WTC11 (cell line): ENCODE measurements around the gene ZNHIT1. TPM values are rescaled to one million over a fixed set of nuclear protein-coding genes. Genes with fewer than 3 reads are reported as not detected.

Experiments used
- ATAC-seq: fragments of 200-7000 bp; cut with Tn5 transposase; 2 replicates; pipeline ENCODE4 v1.10.0; 2021; ENCODE audit warnings: mild to moderate bottlenecking, moderate library complexity
- CTCF ChIA-PET: fragments of 300-600 bp; sonication (Branson Sonifier 250); formaldehyde crosslinking; loops from one replicate; lab custom pipeline; 2021; ENCODE audit warnings: antibody characterized with exemption; lab: Charles Lee
- POLR2A ChIA-PET: fragments of 350-600 bp; sonication (Branson Sonifier 250); formaldehyde crosslinking; loops from one replicate; lab custom pipeline; 2021; ENCODE audit warnings: antibody characterized with exemption; lab: Charles Lee
- DNase-seq: peaks from one replicate; pipeline ENCODE4 v3.0.0; 2021; ENCODE audit warnings: low spot score
- H3K27ac Mint-ChIP-seq: 2 replicates; pipeline ENCODE4 v1.8.0; 2021; ENCODE audit warnings: mixed read lengths
- H3K27me3 Mint-ChIP-seq: 2 replicates; pipeline ENCODE4 v1.8.0; 2021; ENCODE audit warnings: low read depth, mild to moderate bottlenecking, moderate library complexity, mixed read lengths
- H3K36me3 Mint-ChIP-seq: 2 replicates; pipeline ENCODE4 v1.8.0; 2021; ENCODE audit warnings: mixed read lengths
- H3K4me1 Mint-ChIP-seq: 2 replicates; pipeline ENCODE4 v1.8.0; 2022; ENCODE audit warnings: mixed read lengths
- H3K4me3 Mint-ChIP-seq: 2 replicates; pipeline ENCODE4 v1.8.0; 2021; ENCODE audit warnings: mild to moderate bottlenecking, moderate library complexity, mixed read lengths
- H3K9me3 Mint-ChIP-seq: 2 replicates; pipeline ENCODE4 v1.8.0; 2021; ENCODE audit warnings: mixed read lengths
- ARID4B ChIP-seq: sonication (generic); formaldehyde crosslinking; IDR thresholded peaks from 2 replicates; pipeline ENCODE4 v1.8.0; 2023; ENCODE audit warnings: missing genetic modification reagents, mild to moderate bottlenecking, borderline replicate concordance
- CREM ChIP-seq: sonication (generic); formaldehyde crosslinking; IDR thresholded peaks from 2 replicates; pipeline ENCODE4 v1.8.1; 2022; ENCODE audit warnings: mild to moderate bottlenecking, missing genetic modification reagents, moderate library complexity
- EMX1 ChIP-seq: fragments of 250-450 bp; sonication (Bioruptor Pico); IDR thresholded peaks from 2 replicates; pipeline ENCODE4 v1.8.0; 2021; ENCODE audit warnings: mild to moderate bottlenecking
- FOXJ3 ChIP-seq: sonication (generic); formaldehyde crosslinking; IDR thresholded peaks from 2 replicates; pipeline ENCODE4 v1.9.0; 2021; ENCODE audit warnings: missing genetic modification reagents, mild to moderate bottlenecking, borderline replicate concordance
- FOXK1 ChIP-seq: sonication (generic); formaldehyde crosslinking; IDR thresholded peaks from 2 replicates; pipeline ENCODE4 v1.8.0; 2022; ENCODE audit warnings: mild to moderate bottlenecking, moderate library complexity, missing genetic modification reagents
- MXD4 ChIP-seq: fragments of 250-450 bp; sonication (Bioruptor Pico); IDR thresholded peaks from 2 replicates; pipeline ENCODE4 v1.8.0; 2021; ENCODE audit warnings: mild to moderate bottlenecking, moderate library complexity, borderline replicate concordance
- NFE2L1 ChIP-seq: sonication (generic); formaldehyde crosslinking; IDR thresholded peaks from 2 replicates; pipeline ENCODE4 v1.8.1; 2023; ENCODE audit warnings: missing genetic modification reagents
- RELA ChIP-seq: sonication (generic); formaldehyde crosslinking; IDR thresholded peaks from 2 replicates; pipeline ENCODE4 v1.8.1; 2022; ENCODE audit warnings: missing genetic modification reagents, mild to moderate bottlenecking, borderline replicate concordance
- RORB ChIP-seq: fragments of 250-450 bp; sonication (Bioruptor Pico); IDR thresholded peaks from 2 replicates; pipeline ENCODE4 v1.9.0; 2021; ENCODE audit warnings: mild to moderate bottlenecking
- SMAD4 ChIP-seq: sonication (generic); formaldehyde crosslinking; IDR thresholded peaks from 2 replicates; pipeline ENCODE4 v1.8.0; 2022; ENCODE audit warnings: mild to moderate bottlenecking, missing genetic modification reagents
- SOX15 ChIP-seq: fragments of 250-450 bp; sonication (Bioruptor Pico); IDR thresholded peaks from 2 replicates; pipeline ENCODE4 v1.9.0; 2021; ENCODE audit warnings: mild to moderate bottlenecking
- TCF7 ChIP-seq: sonication (generic); formaldehyde crosslinking; IDR thresholded peaks from 2 replicates; pipeline ENCODE4 v1.8.0; 2022; ENCODE audit warnings: mild to moderate bottlenecking, low read depth, missing genetic modification reagents, moderate library complexity
- total RNA-seq: library from RNA; stranded (reverse); gene quantifications from 3 replicates; pipeline ENCODE4 v1.2.3, GENCODE V29; 2021
- TF ChIP-seq, protein P1 (sequence below): sonication (generic); formaldehyde crosslinking; IDR thresholded peaks from 2 replicates; pipeline ENCODE4 v1.8.1; 2023; ENCODE audit warnings: mild to moderate bottlenecking, missing genetic modification reagents, borderline replicate concordance
- TF ChIP-seq, protein P2 (sequence below): sonication (generic); formaldehyde crosslinking; IDR thresholded peaks from 2 replicates; pipeline ENCODE4 v1.8.1; 2023; ENCODE audit warnings: mild to moderate bottlenecking, missing genetic modification reagents, moderate library complexity
- TF ChIP-seq, protein P3 (sequence below): fragments of 250-450 bp; sonication (Bioruptor Pico); IDR thresholded peaks from 2 replicates; pipeline ENCODE4 v1.9.0; 2021; ENCODE audit warnings: mild to moderate bottlenecking, borderline replicate concordance
- TF ChIP-seq, protein P4 (sequence below): sonication (generic); formaldehyde crosslinking; IDR thresholded peaks from 2 replicates; pipeline ENCODE4 v1.8.1; 2023; ENCODE audit warnings: mild to moderate bottlenecking, missing genetic modification reagents

ZNHIT1 gene
- total RNA-seq, 1 experiment from 2014 or later, result 63.9 TPM

DNA sequence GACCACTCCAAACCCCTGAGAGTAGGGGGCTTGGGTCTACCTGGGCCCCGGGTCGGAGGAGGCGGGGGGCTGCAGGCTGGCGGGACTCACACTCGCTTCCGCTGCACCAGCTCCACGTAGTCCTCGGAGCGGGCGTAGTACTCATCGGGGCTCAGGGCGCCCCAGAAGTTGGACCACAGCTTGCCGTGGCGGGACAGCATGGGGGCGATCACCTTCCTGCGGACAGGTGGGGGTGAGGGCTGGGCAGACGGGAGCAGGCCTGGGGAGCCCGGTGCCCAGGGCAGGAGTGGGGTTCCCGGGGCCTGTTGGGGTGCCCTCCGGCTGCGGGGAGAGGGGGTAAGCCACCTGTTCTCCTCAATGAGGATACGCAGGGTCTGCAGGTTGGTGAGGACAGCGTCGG is 6.5 kb upstream of the ZNHIT1 start:
- H3K27me3 Mint-ChIP-seq, result no peaks in the 10 kb centered on the region
- ChIA-PET POLR2A (no interaction called here), CTCF (interaction anchor here (0.9 to 3.7 kb wide), 2 partner anchors 10 to 71 kb away, joined by 5 to 16 read pairs; no protein-coding TSS in a partner anchor)
- TF ChIP-seq, protein P1, sequence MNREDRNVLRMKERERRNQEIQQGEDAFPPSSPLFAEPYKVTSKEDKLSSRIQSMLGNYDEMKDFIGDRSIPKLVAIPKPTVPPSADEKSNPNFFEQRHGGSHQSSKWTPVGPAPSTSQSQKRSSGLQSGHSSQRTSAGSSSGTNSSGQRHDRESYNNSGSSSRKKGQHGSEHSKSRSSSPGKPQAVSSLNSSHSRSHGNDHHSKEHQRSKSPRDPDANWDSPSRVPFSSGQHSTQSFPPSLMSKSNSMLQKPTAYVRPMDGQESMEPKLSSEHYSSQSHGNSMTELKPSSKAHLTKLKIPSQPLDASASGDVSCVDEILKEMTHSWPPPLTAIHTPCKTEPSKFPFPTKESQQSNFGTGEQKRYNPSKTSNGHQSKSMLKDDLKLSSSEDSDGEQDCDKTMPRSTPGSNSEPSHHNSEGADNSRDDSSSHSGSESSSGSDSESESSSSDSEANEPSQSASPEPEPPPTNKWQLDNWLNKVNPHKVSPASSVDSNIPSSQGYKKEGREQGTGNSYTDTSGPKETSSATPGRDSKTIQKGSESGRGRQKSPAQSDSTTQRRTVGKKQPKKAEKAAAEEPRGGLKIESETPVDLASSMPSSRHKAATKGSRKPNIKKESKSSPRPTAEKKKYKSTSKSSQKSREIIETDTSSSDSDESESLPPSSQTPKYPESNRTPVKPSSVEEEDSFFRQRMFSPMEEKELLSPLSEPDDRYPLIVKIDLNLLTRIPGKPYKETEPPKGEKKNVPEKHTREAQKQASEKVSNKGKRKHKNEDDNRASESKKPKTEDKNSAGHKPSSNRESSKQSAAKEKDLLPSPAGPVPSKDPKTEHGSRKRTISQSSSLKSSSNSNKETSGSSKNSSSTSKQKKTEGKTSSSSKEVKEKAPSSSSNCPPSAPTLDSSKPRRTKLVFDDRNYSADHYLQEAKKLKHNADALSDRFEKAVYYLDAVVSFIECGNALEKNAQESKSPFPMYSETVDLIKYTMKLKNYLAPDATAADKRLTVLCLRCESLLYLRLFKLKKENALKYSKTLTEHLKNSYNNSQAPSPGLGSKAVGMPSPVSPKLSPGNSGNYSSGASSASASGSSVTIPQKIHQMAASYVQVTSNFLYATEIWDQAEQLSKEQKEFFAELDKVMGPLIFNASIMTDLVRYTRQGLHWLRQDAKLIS (CRISPR knock-in tag), result no peak
- TF ChIP-seq NFE2L1 (CRISPR knock-in tag) (no peak), CREM (CRISPR knock-in tag) (no peak), EMX1 (no peak), TCF7 (CRISPR knock-in tag) (no peak), SMAD4 (CRISPR knock-in tag) (no peak), ARID4B (CRISPR knock-in tag) (no peak)
- TF ChIP-seq, protein P2, sequence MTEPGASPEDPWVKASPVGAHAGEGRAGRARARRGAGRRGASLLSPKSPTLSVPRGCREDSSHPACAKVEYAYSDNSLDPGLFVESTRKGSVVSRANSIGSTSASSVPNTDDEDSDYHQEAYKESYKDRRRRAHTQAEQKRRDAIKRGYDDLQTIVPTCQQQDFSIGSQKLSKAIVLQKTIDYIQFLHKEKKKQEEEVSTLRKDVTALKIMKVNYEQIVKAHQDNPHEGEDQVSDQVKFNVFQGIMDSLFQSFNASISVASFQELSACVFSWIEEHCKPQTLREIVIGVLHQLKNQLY (CRISPR knock-in tag), result no peak
- TF ChIP-seq, protein P3, sequence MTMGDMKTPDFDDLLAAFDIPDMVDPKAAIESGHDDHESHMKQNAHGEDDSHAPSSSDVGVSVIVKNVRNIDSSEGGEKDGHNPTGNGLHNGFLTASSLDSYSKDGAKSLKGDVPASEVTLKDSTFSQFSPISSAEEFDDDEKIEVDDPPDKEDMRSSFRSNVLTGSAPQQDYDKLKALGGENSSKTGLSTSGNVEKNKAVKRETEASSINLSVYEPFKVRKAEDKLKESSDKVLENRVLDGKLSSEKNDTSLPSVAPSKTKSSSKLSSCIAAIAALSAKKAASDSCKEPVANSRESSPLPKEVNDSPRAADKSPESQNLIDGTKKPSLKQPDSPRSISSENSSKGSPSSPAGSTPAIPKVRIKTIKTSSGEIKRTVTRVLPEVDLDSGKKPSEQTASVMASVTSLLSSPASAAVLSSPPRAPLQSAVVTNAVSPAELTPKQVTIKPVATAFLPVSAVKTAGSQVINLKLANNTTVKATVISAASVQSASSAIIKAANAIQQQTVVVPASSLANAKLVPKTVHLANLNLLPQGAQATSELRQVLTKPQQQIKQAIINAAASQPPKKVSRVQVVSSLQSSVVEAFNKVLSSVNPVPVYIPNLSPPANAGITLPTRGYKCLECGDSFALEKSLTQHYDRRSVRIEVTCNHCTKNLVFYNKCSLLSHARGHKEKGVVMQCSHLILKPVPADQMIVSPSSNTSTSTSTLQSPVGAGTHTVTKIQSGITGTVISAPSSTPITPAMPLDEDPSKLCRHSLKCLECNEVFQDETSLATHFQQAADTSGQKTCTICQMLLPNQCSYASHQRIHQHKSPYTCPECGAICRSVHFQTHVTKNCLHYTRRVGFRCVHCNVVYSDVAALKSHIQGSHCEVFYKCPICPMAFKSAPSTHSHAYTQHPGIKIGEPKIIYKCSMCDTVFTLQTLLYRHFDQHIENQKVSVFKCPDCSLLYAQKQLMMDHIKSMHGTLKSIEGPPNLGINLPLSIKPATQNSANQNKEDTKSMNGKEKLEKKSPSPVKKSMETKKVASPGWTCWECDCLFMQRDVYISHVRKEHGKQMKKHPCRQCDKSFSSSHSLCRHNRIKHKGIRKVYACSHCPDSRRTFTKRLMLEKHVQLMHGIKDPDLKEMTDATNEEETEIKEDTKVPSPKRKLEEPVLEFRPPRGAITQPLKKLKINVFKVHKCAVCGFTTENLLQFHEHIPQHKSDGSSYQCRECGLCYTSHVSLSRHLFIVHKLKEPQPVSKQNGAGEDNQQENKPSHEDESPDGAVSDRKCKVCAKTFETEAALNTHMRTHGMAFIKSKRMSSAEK, result no peak
- ATAC-seq (no peak), DNase-seq (no peak)
- H3K4me3 Mint-ChIP-seq, result no peak overlapping the region
- peaks cover 3% of the 10 kb centered on the region; the same call in 1 of the 2 replicates for H3K36me3 Mint-ChIP-seq
- peaks cover 6% of the 10 kb centered on the region for H3K4me1 Mint-ChIP-seq
- H3K27ac Mint-ChIP-seq, result no peak overlapping the region
- H3K9me3 Mint-ChIP-seq, result no peaks in the 10 kb centered on the region

- Mint-ChIP-seq H3K9me3 (no peaks in the 10 kb centered on the region), H3K27me3 (no peaks in the 10 kb centered on the region), H3K36me3 (peaks cover 3% of the 10 kb centered on the region; the same call in 1 of the 2 replicates), H3K4me1 (peaks cover 9% of the 10 kb centered on the region), H3K27ac (no peak overlapping the region), H3K4me3 (no peak overlapping the region)
- DNase-seq (no peak), ATAC-seq (no peak)
- ChIA-PET POLR2A (no interaction called here), CTCF (interaction anchor here (0.9 to 3.7 kb wide), 2 partner anchors 10 to 71 kb away, joined by 5 to 16 read pairs; no protein-coding TSS in a partner anchor)
- no peak for TF ChIP-seq FOXJ3 (CRISPR knock-in tag)
- no peak for TF ChIP-seq MXD4 (CRISPR knock-in tag)
- TF ChIP-seq RORB (CRISPR knock-in tag), result no peak
- no peak for TF ChIP-seq ARID4B (CRISPR knock-in tag)
- TF ChIP-seq RELA (CRISPR knock-in tag), result no peak
- no peak for TF ChIP-seq FOXK1 (CRISPR knock-in tag)
- TF ChIP-seq, protein P4, sequence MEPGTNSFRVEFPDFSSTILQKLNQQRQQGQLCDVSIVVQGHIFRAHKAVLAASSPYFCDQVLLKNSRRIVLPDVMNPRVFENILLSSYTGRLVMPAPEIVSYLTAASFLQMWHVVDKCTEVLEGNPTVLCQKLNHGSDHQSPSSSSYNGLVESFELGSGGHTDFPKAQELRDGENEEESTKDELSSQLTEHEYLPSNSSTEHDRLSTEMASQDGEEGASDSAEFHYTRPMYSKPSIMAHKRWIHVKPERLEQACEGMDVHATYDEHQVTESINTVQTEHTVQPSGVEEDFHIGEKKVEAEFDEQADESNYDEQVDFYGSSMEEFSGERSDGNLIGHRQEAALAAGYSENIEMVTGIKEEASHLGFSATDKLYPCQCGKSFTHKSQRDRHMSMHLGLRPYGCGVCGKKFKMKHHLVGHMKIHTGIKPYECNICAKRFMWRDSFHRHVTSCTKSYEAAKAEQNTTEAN, result no peak
- no peak for TF ChIP-seq SOX15 (CRISPR knock-in tag)
These were observed 6.0 kb upstream of the ZNHIT1 start for GRCh38 chr7:101212014-101212413.
